GM23248 (cell line): ENCODE results near the gene DPP10. TPM values are rescaled to one million over a fixed set of nuclear protein-coding genes. Genes with fewer than 3 reads are reported as not detected.
"Not testable (repeated sequence)": the region's sequence is repeated elsewhere in the genome, so short reads cannot be mapped to it uniquely, and the experiment has no call there.

Source experiments
- DNase-seq: peaks from one replicate; pipeline ENCODE4 v3.0.0-alpha.2; 2015
- H2AFZ ChIP-seq: fragments of 200-600 bp; sonication (generic); 2 replicates; pipeline ENCODE4 v1.6.1; 2016; ENCODE audit warnings: antibody characterized with exemption
- H3F3A ChIP-seq: fragments of 200-600 bp; sonication (generic); 2 replicates; pipeline ENCODE4 v1.6.1; 2016; ENCODE audit warnings: mild to moderate bottlenecking, antibody characterized with exemption, mixed run types; ENCODE audit not compliant: insufficient read depth
- H3K27ac ChIP-seq: fragments of 200-600 bp; sonication (generic); 2 replicates; pipeline ENCODE4 v1.5.1; 2016; ENCODE audit warnings: mild to moderate bottlenecking
- H3K27me3 ChIP-seq: fragments of 200-600 bp; sonication (generic); replicated peaks from 2 replicates; pipeline ENCODE4 v1.6.1; 2016; ENCODE audit warnings: mild to moderate bottlenecking; ENCODE audit not compliant: insufficient read depth
- H3K36me3 ChIP-seq: fragments of 200-600 bp; sonication (generic); 2 replicates; pipeline ENCODE4 v1.6.1; 2016; ENCODE audit warnings: low read depth, mild to moderate bottlenecking
- H3K4me1 ChIP-seq: fragments of 200-600 bp; sonication (generic); 2 replicates; pipeline ENCODE4 v1.6.1; 2016; ENCODE audit warnings: mild to moderate bottlenecking; ENCODE audit not compliant: insufficient read depth
- H3K4me2 ChIP-seq: fragments of 200-600 bp; sonication (generic); one replicate; pipeline ENCODE4 v1.6.1; 2016; ENCODE audit warnings: mild to moderate bottlenecking; ENCODE audit not compliant: unreplicated experiment
- H3K4me3 ChIP-seq: fragments of 200-600 bp; sonication (generic); 2 replicates; pipeline ENCODE4 v1.5.1; 2016; ENCODE audit warnings: mild to moderate bottlenecking
- H3K79me2 ChIP-seq: fragments of 200-600 bp; sonication (generic); 2 replicates; pipeline ENCODE4 v1.6.1; 2016; ENCODE audit warnings: mild to moderate bottlenecking; ENCODE audit not compliant: insufficient read depth
- H3K9ac ChIP-seq: fragments of 200-600 bp; sonication (generic); 2 replicates; pipeline ENCODE4 v1.6.1; 2016; ENCODE audit warnings: mild to moderate bottlenecking
- H3K9me2 ChIP-seq: fragments of 200-600 bp; sonication (generic); 2 replicates; pipeline ENCODE4 v1.6.1; 2016; ENCODE audit warnings: mixed run types, mild to moderate bottlenecking, moderate library complexity; ENCODE audit not compliant: insufficient read depth
- H3K9me3 ChIP-seq: fragments of 200-600 bp; sonication (generic); one replicate; pipeline ENCODE4 v1.6.1; 2017; ENCODE audit warnings: low read depth
- H4K20me1 ChIP-seq: fragments of 200-600 bp; sonication (generic); 2 replicates; pipeline ENCODE4 v1.6.0; 2016; ENCODE audit not compliant: insufficient read depth
- EZH2 ChIP-seq: fragments of 200-600 bp; sonication (generic); IDR thresholded peaks from 2 replicates; pipeline ENCODE4 v1.6.1; 2018; ENCODE audit warnings: antibody characterized with exemption, mild to moderate bottlenecking; ENCODE audit not compliant: insufficient read depth, poor library complexity, severe bottlenecking
- EZH2phosphoT487 ChIP-seq: fragments of 200-600 bp; sonication (generic); IDR thresholded peaks from 2 replicates; pipeline ENCODE4 v1.6.1; 2018; ENCODE audit warnings: antibody characterized with exemption, moderate library complexity, mild to moderate bottlenecking, low read depth; ENCODE audit not compliant: insufficient read depth
- WGBS, 2 experiments: methylation state at CpG; one replicate each; pipeline ENCODE4 v1.1.6; 2015 to 2017; ENCODE audit warnings: low lambda C conversion rate in 2 of 2, low coverage in 1 of 2; ENCODE audit errors: missing lambda C conversion rate in 2 of 2; 5-methylcytosine and 5-hydroxymethylcytosine counted together
- in situ Hi-C: fragments of 300-500 bp; cut with MboI; formaldehyde crosslinking; loops from 2 replicates; pipeline ENCODE4 v1.15.0; 2020
- polyA plus RNA-seq: library from polyadenylated mRNA; unstranded; fragments of >200 nt; fragmentation: Nextera tagmentation; extraction: Ambion mirVana; gene quantifications from 2 replicates; pipeline ENCODE4 v1.2.1, GENCODE V29; 2016
- total RNA-seq: library from RNA; depleted of rRNA; stranded (reverse); fragments of >200 nt; shearing (Covaris generic); gene quantifications from 2 replicates; pipeline ENCODE4 v1.2.3, GENCODE V29; 2014

The DPP10 gene
- total and polyA plus RNA-seq, 2 experiments from 2014 or later = not detected

- TF ChIP-seq EZH2 = no peak
- no peak for TF ChIP-seq EZH2phosphoT487
- H3K4me2 ChIP-seq = no peak overlapping the region
- no peaks in the 10 kb centered on the region for H3K4me1 ChIP-seq
- no peak overlapping the region for H2AFZ ChIP-seq
- no peaks in the 10 kb centered on the region for H3F3A ChIP-seq
- H3K36me3 ChIP-seq = no peaks in the 10 kb centered on the region
- no peak for DNase-seq
- H3K79me2 ChIP-seq = no peaks in the 10 kb centered on the region
- in situ Hi-C loops = no loop called here
- WGBS, 2 experiments = 10 to 13% methylated on average over 2 of the region's 2 CpGs
- no peaks in the 10 kb centered on the region for H3K27me3 ChIP-seq
- no peaks in the 10 kb centered on the region for H3K9me2 ChIP-seq
- no peak overlapping the region for H3K4me3 ChIP-seq
- no peak overlapping the region for H3K27ac ChIP-seq
- H3K9me3 ChIP-seq = no peaks in the 10 kb centered on the region
- H3K9ac ChIP-seq = no peak overlapping the region
- H4K20me1 ChIP-seq = no peaks in the 10 kb centered on the region
Measured at GRCh38 chr2:115083711-115084110, 641.3 kb downstream of the DPP10 start.

DNA sequence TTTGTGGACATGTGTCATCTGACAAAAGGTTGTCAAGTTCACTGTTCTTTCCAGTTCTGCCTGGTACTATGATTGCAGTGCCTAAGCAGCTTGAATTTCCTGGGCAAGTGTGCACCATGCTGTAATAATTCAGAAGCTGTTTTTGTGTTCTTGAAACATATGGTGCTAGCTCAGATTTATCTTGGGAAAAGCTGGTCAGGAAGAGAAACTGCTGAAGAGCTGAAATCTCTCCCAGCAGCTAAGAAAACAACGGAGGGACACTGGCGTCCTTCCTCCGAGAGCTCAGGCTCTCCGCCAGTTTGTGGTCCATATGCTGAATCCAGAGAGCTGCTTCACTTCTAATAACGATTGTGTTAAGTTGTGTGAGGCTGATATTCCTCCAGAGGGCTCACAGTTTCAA is 642.0 kb downstream of the DPP10 start:
- Histone ChIP-seq H3F3A (no peaks in the 10 kb centered on the region), H3K9me3 (no peaks in the 10 kb centered on the region), H3K4me2 (no peak overlapping the region), H4K20me1 (no peaks in the 10 kb centered on the region), H3K79me2 (no peaks in the 10 kb centered on the region), H3K9ac (no peak overlapping the region), H3K9me2 (no peaks in the 10 kb centered on the region), H3K4me3 (no peak overlapping the region), H3K4me1 (no peaks in the 10 kb centered on the region), H3K27ac (no peak overlapping the region), H3K36me3 (no peaks in the 10 kb centered on the region), H2AFZ (no peak overlapping the region), H3K27me3 (no peaks in the 10 kb centered on the region)
- TF ChIP-seq EZH2 (no peak), EZH2phosphoT487 (no peak)
- in situ Hi-C loops = no loop called here
- DNase-seq = no peak
- WGBS, 2 experiments = 7 to 21% methylated on average over 5 of the region's 5 CpGs

DNA sequence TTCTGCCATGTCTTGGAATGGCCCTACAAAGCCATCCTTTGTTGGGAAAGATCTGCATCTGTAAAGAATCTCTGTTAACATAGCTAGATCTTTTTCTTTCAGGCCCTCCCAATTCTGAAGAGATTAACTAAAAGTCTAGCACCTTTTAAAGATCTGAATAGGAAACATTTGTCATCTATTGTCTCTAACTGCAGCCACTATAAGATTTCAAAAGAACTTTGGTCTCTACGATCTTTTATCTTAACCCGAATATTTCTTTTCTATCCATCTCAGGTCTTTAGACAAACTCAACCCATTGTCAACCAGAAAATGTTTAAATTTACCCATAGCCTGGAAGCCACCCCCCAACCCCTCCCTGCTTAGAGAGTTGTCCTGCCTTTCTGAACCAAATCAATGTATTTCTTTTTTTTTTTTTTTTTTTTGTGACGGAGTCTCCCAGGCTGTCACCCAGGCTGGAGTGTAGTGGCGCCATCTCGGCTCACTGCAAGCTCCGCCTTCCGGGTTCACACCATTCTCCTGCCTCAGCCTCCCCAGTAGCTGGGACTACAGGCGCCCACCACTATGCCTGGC is 643.7 kb downstream of the DPP10 start:
- H4K20me1 ChIP-seq, H3K4me3 ChIP-seq, H3K9me2 ChIP-seq, H3K36me3 ChIP-seq, in situ Hi-C loops, H3K4me2 ChIP-seq, DNase-seq, H2AFZ ChIP-seq, H3F3A ChIP-seq, H3K27ac ChIP-seq, H3K79me2 ChIP-seq, H3K9me3 ChIP-seq, H3K9ac ChIP-seq, H3K4me1 ChIP-seq, H3K27me3 ChIP-seq: not testable (repeated sequence)
- 38 to 39% methylated on average over 8 of the region's 8 CpGs for WGBS, 2 experiments

DNA sequence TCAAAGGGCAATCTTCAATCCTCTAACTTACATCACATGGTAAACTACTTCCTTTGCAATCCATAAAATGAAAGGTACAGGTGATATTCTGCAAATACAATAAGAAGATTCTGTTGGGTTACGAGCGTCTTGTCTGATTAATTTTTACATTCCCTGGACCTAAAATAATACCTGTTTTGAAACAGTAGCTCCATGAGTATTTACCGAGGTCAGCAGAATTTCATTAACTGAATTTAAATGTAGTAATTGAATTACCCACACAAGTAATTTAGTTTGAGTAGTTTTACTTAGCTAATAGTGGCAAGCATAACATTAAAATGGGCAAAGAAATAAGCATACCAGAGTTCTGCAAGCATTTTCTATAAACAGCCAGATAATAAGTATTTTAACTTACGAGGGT is 652.0 kb downstream of the DPP10 start:
- H3K36me3 ChIP-seq = no peaks in the 10 kb centered on the region
- H3K27ac ChIP-seq = no peak overlapping the region
- no peak overlapping the region for H3K4me2 ChIP-seq
- H3K79me2 ChIP-seq = no peaks in the 10 kb centered on the region
- H3K9me3 ChIP-seq = no peaks in the 10 kb centered on the region
- no peak overlapping the region for H3K9ac ChIP-seq
- no peaks in the 10 kb centered on the region for H3K9me2 ChIP-seq
- no peaks in the 10 kb centered on the region for H3K4me1 ChIP-seq
- H2AFZ ChIP-seq = no peak overlapping the region
- no peak for TF ChIP-seq EZH2
- no peak for TF ChIP-seq EZH2phosphoT487
- in situ Hi-C loops = no loop called here
- no peaks in the 10 kb centered on the region for H4K20me1 ChIP-seq
- no peak for DNase-seq
- H3K27me3 ChIP-seq = no peaks in the 10 kb centered on the region
- no peak overlapping the region for H3K4me3 ChIP-seq
- no peaks in the 10 kb centered on the region for H3F3A ChIP-seq
- 16 to 21% methylated on average over 4 of the region's 4 CpGs for WGBS, 2 experiments

DNA sequence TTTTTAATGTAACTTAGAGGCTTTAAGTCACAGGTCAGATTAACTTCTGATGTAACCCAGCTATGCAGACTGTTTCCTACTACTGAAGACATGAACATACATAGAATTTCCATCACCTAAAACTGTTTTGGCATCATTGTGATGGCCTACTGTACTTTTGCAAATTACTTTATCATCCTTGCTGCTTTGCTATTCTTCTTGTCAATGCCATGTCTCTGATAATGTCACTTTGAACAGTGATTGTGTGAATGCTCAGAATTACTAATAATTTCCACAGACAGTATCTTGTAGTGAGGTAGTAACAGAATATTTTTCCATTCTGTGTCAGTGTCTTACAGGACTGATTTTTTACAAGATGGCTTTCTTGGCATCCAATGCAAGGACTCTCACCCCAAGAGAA is 663.5 kb downstream of the DPP10 start:
- Histone ChIP-seq H2AFZ (no peak overlapping the region), H3K36me3 (no peaks in the 10 kb centered on the region), H3K9me2 (no peaks in the 10 kb centered on the region), H3K4me2 (no peak overlapping the region), H3K27ac (no peak overlapping the region), H3K4me1 (no peaks in the 10 kb centered on the region), H3K27me3 (no peaks in the 10 kb centered on the region), H3F3A (no peaks in the 10 kb centered on the region), H3K9ac (no peak overlapping the region), H3K9me3 (no peaks in the 10 kb centered on the region), H3K79me2 (no peaks in the 10 kb centered on the region), H3K4me3 (no peak overlapping the region), H4K20me1 (no peaks in the 10 kb centered on the region)
- TF ChIP-seq EZH2phosphoT487 (no peak), EZH2 (no peak)
- in situ Hi-C loops = no loop called here
- no peak for DNase-seq
